ENCODE measurements around the gene RBFOX2.

Gene RBFOX2

GRCh38 chr22:35893698-35894097 lies 134.9 kb downstream of the RBFOX2 start:
- no peak for DNase-seq

- DNase-seq, result no peak
These were observed 136.4 kb downstream of the RBFOX2 start for GRCh38 chr22:35892192-35892591.

DNA sequence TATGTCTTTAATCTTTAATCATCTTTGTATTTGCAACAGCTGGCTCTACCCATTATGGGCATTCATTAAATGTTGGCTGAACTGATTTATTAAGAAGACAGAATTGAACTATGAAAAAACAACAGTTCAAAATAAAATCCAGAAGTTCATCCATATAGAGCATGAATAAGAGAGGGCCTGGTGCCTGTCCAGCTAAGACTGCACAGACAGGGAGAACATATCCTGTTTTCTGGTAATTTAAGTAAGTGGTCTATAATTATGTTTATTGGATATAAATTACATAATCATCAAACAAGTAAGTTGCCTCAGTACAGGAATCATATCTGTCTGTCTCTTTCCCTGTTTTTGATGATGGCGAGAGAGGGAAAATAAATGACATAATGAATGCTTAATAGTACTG lies 137.2 kb downstream of the RBFOX2 start:
- no peak for DNase-seq

- no peak for DNase-seq
These were observed 139.6 kb downstream of the RBFOX2 start for GRCh38 chr22:35889071-35889470.

DNA sequence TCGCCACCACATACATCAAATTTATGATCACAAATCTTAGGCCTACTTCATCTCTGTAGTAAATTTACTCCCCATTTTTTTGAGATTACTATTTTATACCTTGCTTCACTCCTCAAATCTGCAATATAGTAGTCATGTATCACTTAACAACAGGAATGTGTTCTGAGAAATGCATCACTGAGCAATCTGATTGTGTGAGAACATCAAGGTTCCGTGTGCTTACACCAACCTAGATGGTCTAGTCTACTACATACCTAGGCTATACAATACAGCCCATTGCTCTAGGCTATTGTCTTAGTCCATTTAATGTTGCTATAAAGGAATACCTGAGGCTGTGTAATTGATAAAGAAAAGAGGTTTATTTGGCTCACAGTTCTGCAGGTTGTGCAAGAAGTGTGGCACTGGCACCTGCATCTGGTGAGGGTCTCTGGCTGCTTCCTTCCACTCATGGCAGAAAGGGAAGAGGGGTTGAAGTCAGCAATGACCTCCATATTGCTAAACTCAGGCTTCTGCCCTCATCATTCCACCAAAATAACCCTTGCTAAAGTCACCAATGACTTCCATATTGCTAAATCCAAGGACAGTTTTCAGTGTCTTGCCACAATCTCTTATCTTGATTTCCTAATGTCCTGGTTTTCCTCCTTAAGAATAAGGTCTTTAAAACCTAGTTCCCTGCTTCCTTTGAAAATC lies 140.3 kb downstream of the RBFOX2 start:
- DNase-seq, result no peak

GRCh38 chr22:35887296-35887875 lies 141.2 kb downstream of the RBFOX2 start:
- DNase-seq, result no peak

GRCh38 chr22:35886309-35886708 lies 142.3 kb downstream of the RBFOX2 start:
- no peak for DNase-seq

GRCh38 chr22:35884529-35884928 lies 144.1 kb downstream of the RBFOX2 start:
- DNase-seq, result no peak

GRCh38 chr22:35883031-35883620 lies 145.5 kb downstream of the RBFOX2 start:
- no peak for DNase-seq

GRCh38 chr22:35882211-35883030 lies 146.2 kb downstream of the RBFOX2 start:
- no peak for DNase-seq

DNA sequence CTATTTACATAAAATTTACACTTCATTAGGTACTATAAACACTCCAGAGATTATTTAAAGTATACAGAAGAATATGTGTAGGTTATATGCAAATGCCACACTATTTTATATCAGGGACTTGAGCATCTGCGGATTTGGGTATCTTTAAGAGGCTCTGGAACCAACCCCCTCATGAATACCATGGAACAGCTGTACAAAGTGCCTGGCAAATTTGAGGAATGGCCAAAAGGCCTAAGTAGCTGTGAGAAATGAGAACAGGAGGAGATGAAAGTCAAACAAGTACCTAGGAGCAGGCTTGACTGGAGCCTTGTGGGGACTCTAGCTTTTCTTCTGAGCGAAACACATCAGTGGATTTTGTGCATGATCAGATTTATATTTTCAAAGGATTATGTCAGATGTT lies 149.3 kb downstream of the RBFOX2 start:
- no peak for DNase-seq

DNA sequence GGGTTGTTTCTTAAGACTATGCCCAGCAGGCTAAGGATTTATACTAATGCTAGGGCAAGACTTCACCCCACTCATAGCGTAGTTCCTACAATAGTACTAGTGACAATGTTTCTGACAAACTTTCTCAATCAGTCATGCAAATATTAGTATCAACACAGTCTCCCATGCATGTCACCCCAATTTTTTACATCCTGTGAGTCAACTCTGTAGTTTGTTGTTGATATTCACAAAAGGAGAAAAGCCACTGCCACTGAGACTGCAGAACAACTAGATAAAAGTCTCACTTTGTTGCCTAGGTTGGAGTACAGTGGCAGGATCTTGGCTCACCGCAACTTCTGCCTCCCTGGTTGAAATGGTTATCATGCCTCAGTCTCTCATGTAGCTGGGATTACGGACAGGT lies 155.2 kb downstream of the RBFOX2 start:
- DNase-seq, result no peak

GRCh38 chr22:35872451-35872850 lies 156.2 kb downstream of the RBFOX2 start:
- no peak for DNase-seq

- no peak for DNase-seq
These were observed 157.9 kb downstream of the RBFOX2 start for GRCh38 chr22:35870517-35871293.

- DNase-seq, result no peak
These were observed 159.7 kb downstream of the RBFOX2 start for GRCh38 chr22:35868938-35869337.

DNA sequence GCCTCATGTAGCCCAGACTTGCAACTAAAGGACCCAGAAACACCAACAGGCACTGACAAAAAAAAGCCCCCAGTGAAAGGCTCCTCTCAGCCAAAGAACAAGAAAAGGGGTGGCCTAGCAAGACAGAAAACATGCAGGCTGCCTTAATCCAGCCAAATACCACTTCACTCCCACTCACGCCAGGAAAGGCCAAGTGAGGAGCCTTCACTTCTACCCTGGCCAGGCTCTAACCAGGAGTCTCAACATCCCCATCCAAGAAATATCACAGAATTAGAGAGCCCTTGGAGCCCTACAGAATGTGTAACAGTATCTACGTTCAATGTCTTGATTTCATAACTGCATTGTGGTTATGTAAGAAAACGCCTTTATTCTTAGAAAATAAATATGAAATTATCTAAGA lies 162.0 kb downstream of the RBFOX2 start:
- no peak for DNase-seq

- DNase-seq, result no peak
These were observed 164.0 kb downstream of the RBFOX2 start for GRCh38 chr22:35864545-35865165.

DNA sequence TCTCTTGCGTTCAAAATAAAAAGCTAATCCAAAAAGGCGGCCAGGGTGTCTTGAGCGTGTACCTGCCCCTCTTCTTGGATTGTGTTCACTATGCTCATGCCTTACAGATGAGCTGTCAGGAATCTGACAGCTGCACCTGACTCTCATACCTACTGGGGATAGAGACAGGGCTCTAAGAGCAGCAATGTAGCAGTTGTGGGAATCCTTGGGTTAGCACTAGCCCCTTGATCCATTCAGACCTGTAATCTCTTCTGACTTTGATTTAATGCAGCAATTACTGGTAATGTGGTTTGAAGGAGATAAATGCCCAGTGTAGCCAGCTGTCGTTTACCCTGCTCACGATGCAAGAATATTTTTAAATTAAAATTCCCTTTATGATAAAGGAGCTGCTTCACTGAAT lies 165.2 kb downstream of the RBFOX2 start:
- no peak for DNase-seq

DNA sequence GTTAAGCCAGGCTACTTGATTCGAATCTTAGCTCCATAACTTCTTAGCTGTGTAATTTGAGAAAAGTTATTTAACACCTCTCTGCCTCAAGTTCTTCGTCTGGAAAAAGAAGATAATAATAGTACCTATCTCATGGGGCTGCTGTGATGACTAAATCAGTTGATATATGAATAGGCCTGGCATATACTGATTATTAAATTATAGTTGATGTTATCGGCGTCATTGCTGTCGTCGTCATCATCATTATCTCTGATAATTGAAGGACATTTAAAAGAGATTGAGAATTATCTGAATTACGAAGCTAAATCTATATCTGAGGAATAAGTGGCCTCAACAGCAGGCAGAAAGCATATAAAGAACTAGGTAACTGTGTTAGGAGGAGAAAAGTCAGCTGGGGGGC lies 165.9 kb downstream of the RBFOX2 start:
- DNase-seq, result no peak

DNA sequence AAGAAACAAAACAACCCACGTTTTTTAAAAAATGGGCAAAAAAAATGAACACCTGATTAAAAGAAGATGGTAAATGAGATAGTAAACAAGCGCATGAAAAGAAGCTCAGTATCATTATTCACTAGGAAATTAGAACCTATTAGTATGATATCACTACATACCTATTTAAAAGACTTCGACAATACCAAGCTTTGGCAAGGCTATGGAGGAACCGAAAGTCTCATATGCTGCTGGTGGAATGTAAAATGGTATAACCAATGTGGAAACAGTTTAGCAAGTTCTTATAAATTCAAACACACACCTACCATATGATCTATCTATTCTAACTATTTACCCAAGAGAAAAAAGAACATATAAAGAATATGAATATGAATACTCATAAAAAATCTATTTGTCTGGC lies 167.2 kb downstream of the RBFOX2 start:
- DNase-seq, result no peak

- DNase-seq, result no peak
These were observed 167.8 kb downstream of the RBFOX2 start for GRCh38 chr22:35860837-35861236.

- no peak for DNase-seq
These were observed 168.4 kb downstream of the RBFOX2 start for GRCh38 chr22:35860087-35860733.

Measured in T-helper 1 cell (primary cell).